Measurements from ENCODE around the gene ADRA2C.

Gene ADRA2C

DNA sequence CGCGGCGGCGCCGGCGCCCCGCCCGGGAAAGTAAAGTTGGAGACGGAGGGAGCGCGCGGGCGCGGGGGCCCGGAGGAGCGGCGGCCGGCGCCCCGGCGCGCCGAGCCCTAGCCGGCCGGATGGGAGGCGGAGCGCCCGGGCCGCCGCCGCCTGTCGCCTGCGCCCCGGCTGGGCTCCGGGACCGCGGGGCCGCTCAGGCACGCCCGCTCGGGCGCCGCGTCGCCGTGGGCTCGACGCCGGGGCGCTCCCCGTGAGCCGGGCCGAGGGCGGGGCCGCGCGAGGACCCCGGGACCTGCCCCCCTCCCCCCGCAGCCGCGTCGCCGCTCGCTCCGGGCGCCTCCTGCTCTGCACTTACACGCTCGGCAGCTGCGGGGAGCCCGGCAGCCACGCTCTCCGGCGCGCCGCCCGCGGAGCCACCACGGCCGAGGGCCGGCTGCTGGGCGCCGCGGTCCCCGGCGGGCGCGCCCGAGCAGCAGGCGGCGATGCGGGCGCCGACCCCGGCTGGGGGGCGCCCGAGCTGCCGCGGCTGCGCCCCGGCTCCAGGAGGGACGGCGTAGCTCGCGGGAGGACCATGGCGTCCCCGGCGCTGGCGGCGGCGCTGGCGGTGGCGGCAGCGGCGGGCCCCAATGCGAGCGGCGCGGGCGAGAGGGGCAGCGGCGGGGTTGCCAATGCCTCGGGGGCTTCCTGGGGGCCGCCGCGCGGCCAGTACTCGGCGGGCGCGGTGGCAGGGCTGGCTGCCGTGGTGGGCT is at the start of gene ADRA2C:
TSS of gene ADRA2C (plus strand) at position 350 of the 749 bp plus-strand sequence. CDS start at position 572, 222 bp downstream.
- DNase-seq, result no peak

DNA sequence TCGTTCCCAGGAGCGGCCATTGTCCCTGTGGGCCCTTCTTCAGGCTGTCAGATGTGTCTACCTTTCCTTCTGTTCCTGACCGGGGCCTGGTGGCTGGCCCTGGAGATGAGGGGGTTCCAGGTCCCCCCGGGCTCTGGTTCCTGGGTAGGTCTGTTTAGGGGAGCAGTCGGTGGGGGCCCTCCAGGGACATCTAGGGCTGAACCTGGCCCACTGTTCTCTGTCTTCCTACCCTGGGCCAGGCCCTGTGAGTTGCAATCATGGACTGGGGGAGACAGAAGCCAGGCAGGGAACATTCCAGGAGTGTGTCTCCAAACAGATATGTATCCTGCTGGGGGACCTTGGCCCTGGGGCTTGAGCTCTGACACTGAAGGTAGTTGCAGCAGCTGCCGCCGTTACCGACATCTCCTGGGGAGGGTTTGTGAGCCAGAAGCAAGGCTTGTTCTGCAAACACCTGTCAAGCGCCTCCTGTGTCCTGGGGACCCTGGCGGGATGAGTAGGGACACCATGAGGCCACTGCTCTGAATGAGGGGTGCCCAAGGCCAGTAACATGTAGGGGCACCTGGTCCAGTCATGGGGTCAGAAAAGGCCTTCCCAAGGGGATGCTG is 49.5 kb upstream of the ADRA2C start:
- DNase-seq, result no peak

- DNase-seq, result no peak
These were observed 48.9 kb upstream of the ADRA2C start for GRCh38 chr4:3717241-3717640.

DNA sequence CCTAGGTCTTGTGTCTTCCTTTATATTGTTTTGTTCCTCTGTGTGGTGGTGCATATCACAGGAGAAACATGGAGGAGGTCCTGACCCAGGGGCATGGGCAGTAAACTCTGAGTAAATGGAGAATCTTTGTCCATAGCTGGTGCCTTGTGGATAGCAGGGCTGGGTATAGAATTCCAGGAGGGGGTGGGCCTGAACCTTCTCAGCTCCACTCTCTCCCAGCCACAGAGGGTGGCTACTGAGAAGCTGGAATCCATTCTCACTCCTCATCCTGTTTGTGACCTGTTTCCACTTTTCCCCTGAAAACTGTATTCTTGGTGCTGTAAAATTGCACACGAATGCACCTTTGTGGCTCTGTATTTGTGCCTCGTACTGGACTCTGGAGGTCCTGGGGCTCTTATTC is 47.7 kb upstream of the ADRA2C start:
- no peak for DNase-seq

- no peak for DNase-seq
These were observed 47.0 kb upstream of the ADRA2C start for GRCh38 chr4:3719191-3719590.

GRCh38 chr4:3719836-3720235 is 46.3 kb upstream of the ADRA2C start:
- no peak for DNase-seq

DNA sequence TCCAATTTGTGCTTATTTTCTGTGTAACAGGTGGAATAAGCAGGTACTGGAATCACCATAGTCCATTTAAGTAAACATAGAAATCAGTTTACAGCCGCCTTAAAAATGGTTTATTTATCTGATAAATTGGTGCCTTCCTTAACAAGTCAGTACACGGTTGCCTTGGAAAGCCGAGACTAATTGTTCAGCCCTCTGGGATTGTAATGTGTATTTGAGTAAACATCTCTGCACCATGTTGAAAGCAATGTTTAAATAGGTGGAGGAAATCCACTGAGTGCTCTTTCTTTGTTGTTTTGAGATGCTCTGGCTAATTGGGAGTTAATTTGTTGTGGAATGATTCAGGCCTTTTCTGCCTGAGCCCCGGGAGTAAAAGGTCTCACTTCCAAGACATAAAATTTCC is 45.7 kb upstream of the ADRA2C start:
- no peak for DNase-seq

- no peak for DNase-seq
These were observed 45.0 kb upstream of the ADRA2C start for GRCh38 chr4:3721186-3721585.

DNA sequence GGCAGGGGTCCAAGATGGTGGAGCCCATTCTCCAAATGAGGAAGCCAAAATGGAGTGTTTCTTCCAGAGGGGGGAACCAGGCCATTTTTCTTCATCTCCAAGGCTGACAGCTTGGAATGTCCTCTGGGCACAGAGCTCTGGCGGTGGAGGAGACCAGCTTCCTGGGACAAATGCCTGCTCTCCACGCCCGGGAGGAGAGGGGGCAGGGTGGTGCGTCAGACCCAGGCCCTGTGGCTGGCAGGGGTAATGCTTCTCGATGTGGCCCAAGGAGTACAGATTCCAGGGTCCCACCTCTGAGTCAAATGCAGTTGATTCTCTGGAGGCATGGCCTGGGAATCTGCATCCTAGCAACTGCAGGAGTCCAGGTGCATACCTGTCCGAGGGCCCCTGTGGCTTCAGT is 44.6 kb upstream of the ADRA2C start:
- DNase-seq, result no peak

- no peak for DNase-seq
These were observed 43.5 kb upstream of the ADRA2C start for GRCh38 chr4:3722446-3723231.

DNA sequence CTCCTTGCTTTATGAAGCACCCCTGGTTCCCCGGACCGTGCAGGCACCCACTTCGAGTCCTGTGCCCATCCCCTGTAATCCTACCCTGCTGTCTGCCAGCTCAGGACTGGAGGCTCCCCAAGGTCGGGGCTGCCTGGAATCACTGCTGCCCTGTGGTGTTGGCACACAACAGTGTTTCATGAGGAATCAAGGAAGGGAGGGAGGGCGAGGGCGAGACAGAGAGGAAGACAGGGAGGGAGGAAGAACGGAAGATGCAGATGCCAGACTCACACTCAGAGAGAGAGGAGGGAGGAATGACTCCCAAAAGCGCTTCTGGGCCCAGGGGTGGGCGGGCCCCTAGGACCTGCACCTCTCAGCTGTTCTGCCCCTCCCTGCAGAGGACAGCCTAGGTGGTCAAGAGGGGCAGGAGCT is 42.9 kb upstream of the ADRA2C start:
- DNase-seq, result no peak

DNA sequence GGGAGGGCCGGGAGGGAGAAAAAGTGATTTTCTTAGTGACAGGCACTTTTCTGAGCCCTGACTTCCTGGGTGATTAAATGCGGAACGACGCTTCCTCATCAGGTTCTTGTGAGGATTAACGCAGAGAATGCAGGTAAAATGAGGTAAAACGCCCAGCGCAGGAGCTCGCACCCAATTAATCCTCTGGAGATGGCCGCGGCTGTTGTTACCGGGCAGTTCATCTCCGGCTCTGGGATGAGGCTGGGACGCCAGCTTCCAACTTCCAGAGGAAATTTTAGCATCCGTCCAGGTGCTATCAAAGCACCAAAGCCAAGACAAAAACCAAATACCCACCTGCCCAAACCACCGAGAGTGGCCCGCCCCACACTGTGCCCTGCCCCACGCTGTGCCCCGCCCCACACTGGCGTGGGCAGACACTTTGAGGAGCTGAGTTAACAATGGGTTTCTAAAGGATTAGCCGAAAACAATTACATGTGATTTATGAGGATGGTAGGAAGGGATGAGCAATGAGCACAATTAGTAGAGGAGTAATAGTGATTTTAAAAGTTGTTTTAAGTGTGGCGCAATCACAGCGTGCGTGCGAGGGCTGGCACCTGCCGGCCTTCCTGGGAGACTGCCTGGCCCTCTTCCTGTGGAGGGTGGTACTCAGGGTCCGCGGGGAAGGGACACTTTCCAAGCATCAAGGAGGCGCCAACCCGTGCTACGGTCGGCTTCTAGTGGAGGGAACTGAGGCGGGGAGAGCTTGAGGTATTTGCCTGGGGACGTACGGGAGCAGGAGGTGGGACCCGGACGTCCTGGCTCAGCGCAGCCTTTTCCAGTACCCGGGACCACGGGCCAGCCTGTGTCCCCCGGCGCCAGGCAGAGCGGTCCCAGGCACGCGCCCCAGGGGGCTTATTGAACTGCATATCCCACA is 41.6 kb upstream of the ADRA2C start:
- peak; percentile 47 for DNase-seq

- DNase-seq, result no peak
These were observed 40.0 kb upstream of the ADRA2C start for GRCh38 chr4:3725936-3726870.

- no peak for DNase-seq
These were observed 38.2 kb upstream of the ADRA2C start for GRCh38 chr4:3727847-3728469.

DNA sequence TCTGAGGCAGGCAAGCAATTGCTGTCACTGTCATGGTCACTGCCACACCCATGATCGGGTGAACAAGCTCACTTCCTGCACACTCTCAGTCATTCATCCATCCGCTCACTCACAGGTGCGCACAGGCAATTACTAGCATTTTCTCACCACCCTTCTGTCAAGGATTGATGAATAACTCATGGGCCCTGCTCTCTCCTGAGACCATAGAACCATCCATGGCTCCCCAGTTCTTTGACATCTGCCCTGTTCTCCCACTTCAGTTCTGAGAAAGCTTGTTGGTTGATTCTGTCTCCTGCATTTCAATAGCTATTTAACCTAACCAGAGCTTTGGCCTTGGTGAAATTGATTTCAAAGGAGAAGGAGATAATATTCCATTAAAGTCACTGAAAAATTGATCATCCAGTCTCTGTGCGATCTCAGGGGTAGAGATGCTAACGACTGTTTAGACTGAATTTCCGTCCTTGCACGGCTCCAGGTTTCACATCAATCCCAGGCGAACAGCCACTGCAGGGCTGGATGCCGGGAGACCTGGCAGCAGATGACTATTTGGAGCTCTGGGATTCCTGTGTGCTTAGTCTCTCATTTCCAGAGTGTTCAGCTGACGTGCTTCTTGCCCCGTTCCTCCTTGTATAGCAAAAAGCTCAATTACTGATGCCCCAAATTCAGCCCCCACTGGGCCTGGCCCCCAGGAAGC is 36.9 kb upstream of the ADRA2C start:
- DNase-seq, result no peak

- no peak for DNase-seq
These were observed 36.3 kb upstream of the ADRA2C start for GRCh38 chr4:3729882-3730226.

- DNase-seq, result no peak
These were observed 35.6 kb upstream of the ADRA2C start for GRCh38 chr4:3730422-3731190.

- no peak for DNase-seq
These were observed 33.8 kb upstream of the ADRA2C start for GRCh38 chr4:3732076-3733028.

DNA sequence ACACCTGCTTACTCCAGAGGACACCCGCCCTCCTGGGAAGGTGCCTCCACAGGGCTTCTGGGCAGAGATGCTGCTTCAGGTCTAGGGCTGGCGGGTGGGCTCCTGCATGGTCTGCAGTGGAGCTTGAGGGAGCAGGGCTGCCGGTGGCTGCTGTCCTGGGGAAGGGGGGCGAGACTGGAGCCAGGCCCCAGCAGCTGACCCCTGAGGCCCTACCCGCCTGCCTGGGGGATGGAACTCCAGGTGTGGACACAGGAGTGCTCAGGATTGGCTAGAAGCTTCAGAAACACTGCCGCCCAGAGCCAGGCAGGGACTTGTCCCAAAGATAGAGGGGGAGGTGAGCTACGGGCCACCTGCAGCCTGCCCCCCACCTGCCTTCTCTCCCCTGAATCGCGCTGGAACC is 33.0 kb upstream of the ADRA2C start:
- no peak for DNase-seq

All from MV-4-11 (cell line).